Natural killer cell (primary cell): ENCODE measurements around the gene APOOL. TPM values are rescaled to one million over a fixed set of nuclear protein-coding genes. Genes with fewer than 3 reads are reported as not detected.

Source experiments
- ATAC-seq, 3 donors: fragments of 150-1000 bp in 2 of 3; fragments of 200-7000 bp in 1 of 3; cut with Tn5 transposase; 1 replicate in 1 of 3; 2 replicates in 2 of 3; pipeline ENCODE4 v1.10.0; 2021; ENCODE audit warnings: mild to moderate bottlenecking in 2 of 3, moderate library complexity in 2 of 3
- DNase-seq, 2 donors: peaks; one replicate each; pipeline versions ENCODE4 v3.0.0 to v3.0.0-alpha.2; 2013 to 2021; ENCODE audit warnings: mixed read lengths in 1 of 2
- H3K27ac ChIP-seq: one replicate; pipeline ENCODE4 v1.5.1; 2013; ENCODE audit warnings: mild to moderate bottlenecking, low read length
- H3K27me3 ChIP-seq: one replicate; pipeline ENCODE4 v1.6.1; 2013; ENCODE audit warnings: low read length; ENCODE audit not compliant: control insufficient read depth, insufficient read depth
- H3K36me3 ChIP-seq: one replicate; pipeline ENCODE4 v1.6.1; 2013; ENCODE audit warnings: low read length; ENCODE audit not compliant: control insufficient read depth, insufficient read depth
- H3K4me1 ChIP-seq: one replicate; pipeline ENCODE4 v1.6.1; 2013; ENCODE audit warnings: low read length; ENCODE audit not compliant: control insufficient read depth, insufficient read depth
- H3K4me3 ChIP-seq: one replicate; pipeline ENCODE4 v1.5.1; 2013; ENCODE audit warnings: low read length
- H3K9me3 ChIP-seq: one replicate; pipeline ENCODE4 v1.6.1; 2013; ENCODE audit warnings: low read length; ENCODE audit not compliant: control insufficient read depth, insufficient read depth
- H3K27ac Mint-ChIP-seq, 2 donors: one replicate each; pipeline ENCODE4 v1.8.0; 2022; ENCODE audit warnings: mild to moderate bottlenecking in 2 of 2, mixed read lengths in 2 of 2, moderate library complexity in 1 of 2
- H3K27me3 Mint-ChIP-seq, 2 donors: one replicate each; pipeline ENCODE4 v1.8.0; 2022; ENCODE audit warnings: low read depth in 2 of 2, mixed read lengths in 2 of 2
- H3K36me3 Mint-ChIP-seq: one replicate; pipeline ENCODE4 v1.8.0; 2022; ENCODE audit warnings: mixed read lengths
- H3K4me1 Mint-ChIP-seq, 2 donors: one replicate each; pipeline ENCODE4 v1.8.0; 2022; ENCODE audit warnings: mixed read lengths in 2 of 2
- H3K4me3 Mint-ChIP-seq: one replicate; pipeline ENCODE4 v1.8.0; 2022; ENCODE audit warnings: mild to moderate bottlenecking, moderate library complexity, mixed read lengths
- H3K9me3 Mint-ChIP-seq, 2 donors: one replicate each; pipeline ENCODE4 v1.8.0; 2022; ENCODE audit warnings: mixed read lengths in 2 of 2
- CTCF ChIP-seq: fragments of 200-600 bp; IDR thresholded peaks from one replicate; pipeline ENCODE4 v1.8.0; 2022; ENCODE audit warnings: antibody characterized with exemption
- WGBS: methylation state at CpG from one replicate; pipeline ENCODE4 v1.1.7; 2013; ENCODE audit warnings: missing lambda C conversion rate; ENCODE audit not compliant: insufficient coverage; 5-methylcytosine and 5-hydroxymethylcytosine counted together
- intact Hi-C: fragments of 100-400 bp; cut with micrococcal nuclease; formaldehyde crosslinking; loops from one replicate; pipeline ENCODE4 v1.14.2; 2022
- total RNA-seq, 4 donors: library from RNA; stranded (reverse); fragments of 120-200 nt in 1 of 4; gene quantifications; one replicate each; pipeline versions ENCODE4 v1.2.3 to v1.2.4, GENCODE V29; 2013 to 2022

Gene APOOL
- total RNA-seq, 3 donors from 2014 or later (not counting 1 experiment from before 2014, with no cell fraction given): 8.8 to 12.0 (median 9.8) TPM

- peaks cover 0 to 21% of the 10 kb centered on the region in 2 donors for H3K4me1 Mint-ChIP-seq
- Histone ChIP-seq H3K27ac (no peak overlapping the region), H3K9me3 (no peaks in the 10 kb centered on the region), H3K4me1 (no peaks in the 10 kb centered on the region), H3K27me3 (no peaks in the 10 kb centered on the region), H3K36me3 (no peaks in the 10 kb centered on the region), H3K4me3 (no peak overlapping the region)
- no peaks in the 10 kb centered on the region for H3K36me3 Mint-ChIP-seq
- DNase-seq: no peak
- no peak overlapping the region for H3K4me3 Mint-ChIP-seq
- intact Hi-C loops: no loop called here
- TF ChIP-seq CTCF: no peak
- no peak for ATAC-seq
- 96% methylated on average over 3 of the region's 3 CpGs for WGBS
- H3K27me3 Mint-ChIP-seq: no peaks in the 10 kb centered on the region
- no peak overlapping the region for H3K27ac Mint-ChIP-seq
- no peaks in the 10 kb centered on the region for H3K9me3 Mint-ChIP-seq
These were observed 20.9 kb downstream of the APOOL start for GRCh38 chrX:85024562-85024961.

- no peaks in the 10 kb centered on the region for H3K4me1 ChIP-seq
- Mint-ChIP-seq H3K4me3 (no peak overlapping the region), H3K9me3 (no peaks in the 10 kb centered on the region), H3K27ac (no peak overlapping the region), H3K27me3 (no peaks in the 10 kb centered on the region), H3K4me1 (peaks cover 0 to 23% of the 10 kb centered on the region in 2 donors), H3K36me3 (no peaks in the 10 kb centered on the region)
- no peak overlapping the region for H3K27ac ChIP-seq
- no peaks in the 10 kb centered on the region for H3K36me3 ChIP-seq
- no peak for DNase-seq
- no peaks in the 10 kb centered on the region for H3K9me3 ChIP-seq
- intact Hi-C loops: no loop called here
- no peak for TF ChIP-seq CTCF
- H3K27me3 ChIP-seq: no peaks in the 10 kb centered on the region
- ATAC-seq: no peak
- no peak overlapping the region for H3K4me3 ChIP-seq
These were observed 22.5 kb downstream of the APOOL start for GRCh38 chrX:85026170-85026569.

- Mint-ChIP-seq H3K36me3 (no peaks in the 10 kb centered on the region), H3K4me3 (no peak overlapping the region), H3K4me1 (peaks cover 0 to 16% of the 10 kb centered on the region in 2 donors), H3K27me3 (no peaks in the 10 kb centered on the region), H3K27ac (no peak overlapping the region), H3K9me3 (no peaks in the 10 kb centered on the region)
- Histone ChIP-seq H3K27ac (no peak overlapping the region), H3K9me3 (no peaks in the 10 kb centered on the region), H3K27me3 (no peaks in the 10 kb centered on the region), H3K4me3 (no peak overlapping the region), H3K36me3 (no peaks in the 10 kb centered on the region), H3K4me1 (no peaks in the 10 kb centered on the region)
- intact Hi-C loops: no loop called here
- no peak for TF ChIP-seq CTCF
- no peak for ATAC-seq
- DNase-seq: no peak
These were observed 25.4 kb downstream of the APOOL start for GRCh38 chrX:85029043-85029442.

- Mint-ChIP-seq H3K4me1 (peaks cover 8 to 25% of the 10 kb centered on the region in 2 donors), H3K27ac (no peak overlapping the region), H3K9me3 (no peaks in the 10 kb centered on the region), H3K27me3 (no peaks in the 10 kb centered on the region), H3K4me3 (no peak overlapping the region), H3K36me3 (no peaks in the 10 kb centered on the region)
- H3K27ac ChIP-seq: no peak overlapping the region
- no peaks in the 10 kb centered on the region for H3K27me3 ChIP-seq
- H3K9me3 ChIP-seq: no peaks in the 10 kb centered on the region
- no peaks in the 10 kb centered on the region for H3K36me3 ChIP-seq
- 100% methylated on average over 1 of the region's 2 CpGs for WGBS
- ATAC-seq (no peak), DNase-seq (no peak)
- intact Hi-C loops: no loop called here
- H3K4me1 ChIP-seq: no peaks in the 10 kb centered on the region
- H3K4me3 ChIP-seq: no peak overlapping the region
- TF ChIP-seq CTCF: no peak
These were observed 27.8 kb downstream of the APOOL start for GRCh38 chrX:85031505-85031904.
